B cell (primary cell): ENCODE data around the gene MINDY4B. TPM values are rescaled to one million over a fixed set of nuclear protein-coding genes. Genes with fewer than 3 reads are reported as not detected.

Experiments
- ATAC-seq: fragments of 200-7000 bp; cut with Tn5 transposase; one replicate; pipeline ENCODE4 v1.10.0; 2021; ENCODE audit warnings: low read depth, mild to moderate bottlenecking, moderate number of reproducible peaks, moderate library complexity
- CTCF ChIA-PET: fragments of 350-600 bp; sonication (Branson Sonifier 250); formaldehyde crosslinking; loops from one replicate; lab custom pipeline; 2021; ENCODE audit warnings: antibody characterized with exemption, inconsistent platforms; lab: Charles Lee
- POLR2A ChIA-PET: fragments of 350-600 bp; sonication (Branson Sonifier 250); formaldehyde crosslinking; loops from one replicate; lab custom pipeline; 2021; ENCODE audit warnings: antibody characterized with exemption; lab: Charles Lee
- DNase-seq: peaks from one replicate; pipeline ENCODE4 v3.0.0; 2013
- H2AFZ ChIP-seq: 2 replicates; pipeline ENCODE4 v1.6.1; 2012; ENCODE audit warnings: mild to moderate bottlenecking, low read depth, low read length; ENCODE audit not compliant: insufficient read depth, poor library complexity, severe bottlenecking
- H3K27ac ChIP-seq, 2 donors: 1 replicate in 1 of 2; 2 replicates in 1 of 2; pipeline ENCODE4 v1.5.1; 2012 to 2013; ENCODE audit warnings: low read length in 2 of 2, mild to moderate bottlenecking in 2 of 2, moderate library complexity in 1 of 2
- H3K27me3 ChIP-seq, 4 experiments: fragments of 200-600 bp in 1 of 4; sonication (generic) in 1 of 4; replicated peaks in 1 of 4; 1 replicate in 2 of 4; 2 replicates in 2 of 4; pipeline versions ENCODE4 v1.6.1 to v1.7.0; 2013 to 2016; ENCODE audit warnings: low read length in 3 of 4, mild to moderate bottlenecking in 2 of 4, mixed read lengths in 1 of 4, moderate library complexity in 1 of 4; ENCODE audit not compliant: insufficient read depth in 4 of 4, control insufficient read depth in 3 of 4; ENCODE audit errors: control extremely low read depth in 1 of 4
- H3K36me3 ChIP-seq, 2 experiments: replicated peaks in 1 of 2; 1 replicate in 1 of 2; 2 replicates in 1 of 2; pipeline versions ENCODE4 v1.6.1 to v1.7.1; 2013; ENCODE audit warnings: low read length in 1 of 2; ENCODE audit not compliant: insufficient read depth in 2 of 2, control insufficient read depth in 1 of 2; ENCODE audit errors: control extremely low read depth in 1 of 2, extremely low read depth in 1 of 2
- H3K4me1 ChIP-seq, 2 donors: fragments of 200-600 bp in 1 of 2; sonication (generic) in 1 of 2; 1 replicate in 1 of 2; 2 replicates in 1 of 2; pipeline versions ENCODE4 v1.5.1 to v1.6.1; 2013 to 2017; ENCODE audit warnings: low read length in 2 of 2; ENCODE audit not compliant: control insufficient read depth in 2 of 2, insufficient read depth in 2 of 2
- H3K4me2 ChIP-seq: replicated peaks from 2 replicates; pipeline ENCODE3; 2012; ENCODE audit warnings: mild to moderate bottlenecking, low read depth, low read length; ENCODE audit not compliant: poor library complexity, severe bottlenecking
- H3K4me3 ChIP-seq, 5 experiments: fragments of 200-600 bp in 1 of 5; sonication (generic) in 1 of 5; 1 replicate in 3 of 5; 2 replicates in 2 of 5; pipeline versions ENCODE4 v1.5.1 to v1.7.0; 2011 to 2016; ENCODE audit warnings: low read length in 4 of 5, mild to moderate bottlenecking in 4 of 5, low read depth in 2 of 5, control low read depth in 1 of 5, moderate library complexity in 1 of 5; ENCODE audit not compliant: insufficient read depth in 1 of 5; ENCODE audit errors: control extremely low read depth in 1 of 5, extremely low read depth in 1 of 5
- H3K79me2 ChIP-seq: fragments of 200-600 bp; sonication (generic); one replicate; pipeline ENCODE4 v1.6.0; 2016; ENCODE audit warnings: low read length; ENCODE audit not compliant: control insufficient read depth, insufficient read depth
- H3K9ac ChIP-seq: fragments of 200-600 bp; sonication (generic); 2 replicates; pipeline ENCODE4 v1.6.1; 2017; ENCODE audit warnings: mild to moderate bottlenecking, low read length, moderate library complexity
- H3K9me3 ChIP-seq, 3 donors: one replicate each; pipeline versions ENCODE4 v1.6.1 to v1.7.1; 2013; ENCODE audit warnings: low read length in 2 of 3; ENCODE audit not compliant: control insufficient read depth in 2 of 3, insufficient read depth in 1 of 3; ENCODE audit errors: control extremely low read depth in 1 of 3
- H4K20me1 ChIP-seq: 2 replicates; pipeline ENCODE4 v1.6.0; 2012; ENCODE audit warnings: mild to moderate bottlenecking, low read length; ENCODE audit not compliant: insufficient read depth, control insufficient read depth, poor library complexity, severe bottlenecking
- H3K27ac Mint-ChIP-seq: one replicate; pipeline ENCODE4 v1.8.0; 2021; ENCODE audit warnings: mixed read lengths
- H3K27me3 Mint-ChIP-seq: one replicate; pipeline ENCODE4 v1.8.0; 2021; ENCODE audit warnings: mixed read lengths
- H3K4me1 Mint-ChIP-seq: one replicate; pipeline ENCODE4 v1.8.0; 2021; ENCODE audit warnings: mixed read lengths
- H3K4me3 Mint-ChIP-seq: one replicate; pipeline ENCODE4 v1.8.0; 2021; ENCODE audit warnings: mixed read lengths
- H3K9me3 Mint-ChIP-seq: one replicate; pipeline ENCODE4 v1.8.0; 2022; ENCODE audit warnings: mixed read lengths; ENCODE audit not compliant: insufficient read depth
- CTCF ChIP-seq: fragments of 200-600 bp; IDR thresholded peaks from one replicate; pipeline ENCODE4 v1.8.0; 2022; ENCODE audit warnings: antibody characterized with exemption, mild to moderate bottlenecking
- EZH2 ChIP-seq: IDR thresholded peaks from 2 replicates; pipeline ENCODE4 v1.6.1; 2012; ENCODE audit warnings: borderline replicate concordance, low read depth, mild to moderate bottlenecking, moderate library complexity, low read length; ENCODE audit not compliant: insufficient read depth, poor library complexity, severe bottlenecking
- WGBS: methylation state at CpG from one replicate; pipeline ENCODE4 v1.1.5; 2013; ENCODE audit warnings: missing lambda C conversion rate; ENCODE audit not compliant: insufficient coverage; 5-methylcytosine and 5-hydroxymethylcytosine counted together
- intact Hi-C: fragments of 100-400 bp; cut with micrococcal nuclease; formaldehyde crosslinking; loops from one replicate; pipeline ENCODE4 v1.10.0; 2022
- polyA plus RNA-seq: library from polyadenylated mRNA; depleted of rRNA; stranded (reverse); fragments of >200 nt; gene quantifications from 2 replicates; pipeline ENCODE4 v1.2.3, GENCODE V29; 2012
- total RNA-seq, 2 donors: library from RNA; stranded (reverse); fragments of 120-200 nt in 1 of 2; gene quantifications; 1 replicate in 1 of 2; 2 replicates in 1 of 2; pipeline versions ENCODE4 v1.2.3 to v1.2.4, GENCODE V29; 2013 to 2022

Gene MINDY4B
- total and polyA plus RNA-seq, 2 donors (not counting 1 experiment from before 2014, with no cell fraction given), result not detected

DNA sequence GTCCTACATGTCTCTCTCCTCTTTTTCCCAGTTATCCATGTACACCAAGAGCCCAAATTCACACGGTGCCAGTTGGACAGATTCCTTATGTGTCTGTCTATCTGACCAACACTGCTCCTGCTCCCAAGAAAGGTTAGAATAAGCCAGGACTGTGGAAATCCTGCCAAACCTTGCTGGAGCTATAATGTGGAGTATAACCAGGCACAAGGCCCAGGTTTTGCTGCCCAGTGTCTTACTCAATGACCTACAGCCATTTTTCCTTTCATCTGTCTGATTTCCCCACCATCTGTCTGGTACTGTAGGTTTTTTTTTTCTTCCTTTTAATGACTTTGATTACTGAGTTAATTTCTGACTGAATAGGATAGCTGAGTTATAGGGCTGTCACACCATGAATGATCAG, 26.5 kb upstream of the MINDY4B start:
- CTCF ChIA-PET, result no interaction called here
- H3K27ac ChIP-seq, result no peak overlapping the region
- TF ChIP-seq EZH2 (no peak), CTCF (no peak)
- peaks cover 25% of the 10 kb centered on the region for H3K27me3 Mint-ChIP-seq
- POLR2A ChIA-PET, result no interaction called here
- no peak overlapping the region for H3K27ac Mint-ChIP-seq
- no peaks in the 10 kb centered on the region for H3K36me3 ChIP-seq
- H2AFZ ChIP-seq, result no peak overlapping the region
- 100% methylated on average over 1 of the region's 1 CpG for WGBS
- H3K4me1 ChIP-seq, result no peaks in the 10 kb centered on the region
- intact Hi-C loops, result no loop called here
- H3K4me3 Mint-ChIP-seq, result no peak overlapping the region
- H3K9ac ChIP-seq, result no peak overlapping the region
- DNase-seq (no peak), ATAC-seq (no peak)
- H3K9me3 ChIP-seq, result peaks cover 0 to 3% (median 0%) of the 10 kb centered on the region in 3 donors
- no peak overlapping the region for H3K4me3 ChIP-seq
- H3K79me2 ChIP-seq, result no peaks in the 10 kb centered on the region
- H3K4me1 Mint-ChIP-seq, result no peaks in the 10 kb centered on the region
- no peaks in the 10 kb centered on the region for H4K20me1 ChIP-seq
- H3K4me2 ChIP-seq, result no peak overlapping the region
- H3K27me3 ChIP-seq, result peaks cover 0 to 4% (median 0%) of the 10 kb centered on the region in 4 experiments
- H3K9me3 Mint-ChIP-seq, result no peaks in the 10 kb centered on the region

DNA sequence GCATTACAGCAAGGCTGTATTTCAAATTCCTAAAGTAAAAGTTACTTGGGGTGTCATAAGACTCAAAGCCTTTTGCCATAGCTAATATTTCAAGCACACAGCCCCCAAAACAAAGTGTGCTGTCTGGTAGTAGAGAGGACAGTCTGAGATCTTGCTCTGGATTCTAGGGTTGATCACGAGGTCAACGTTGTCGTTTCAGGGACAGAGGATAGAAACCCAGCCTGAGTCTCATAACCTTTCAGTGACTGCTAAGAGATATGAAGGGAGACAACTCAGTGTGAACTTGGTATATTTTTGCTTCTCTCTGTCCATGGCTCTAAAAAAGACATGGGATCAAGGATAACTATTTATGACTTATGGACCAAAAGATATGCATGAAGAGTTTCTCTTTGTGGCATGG, 25.6 kb upstream of the MINDY4B start:
- Histone ChIP-seq H3K27ac (no peak overlapping the region), H3K36me3 (no peaks in the 10 kb centered on the region), H3K79me2 (no peaks in the 10 kb centered on the region), H3K4me3 (no peak overlapping the region), H3K27me3 (peaks cover 0 to 4% (median 0%) of the 10 kb centered on the region in 4 experiments), H3K4me1 (peaks cover 5 to 6% of the 10 kb centered on the region in 2 donors), H3K4me2 (no peak overlapping the region), H2AFZ (no peak overlapping the region), H4K20me1 (no peaks in the 10 kb centered on the region), H3K9ac (no peak overlapping the region), H3K9me3 (no peaks in the 10 kb centered on the region)
- H3K4me3 Mint-ChIP-seq, result no peak overlapping the region
- ATAC-seq (no peak), DNase-seq (no peak)
- no peaks in the 10 kb centered on the region for H3K9me3 Mint-ChIP-seq
- ChIA-PET POLR2A (no interaction called here), CTCF (interaction anchor here (1.6 kb wide), 1 partner anchor 156 kb away, joined by 3 read pairs; no protein-coding TSS in a partner anchor)
- intact Hi-C loops, result no loop called here
- 50% methylated on average over 2 of the region's 3 CpGs for WGBS
- H3K4me1 Mint-ChIP-seq, result peaks cover 4% of the 10 kb centered on the region
- H3K27ac Mint-ChIP-seq, result no peak overlapping the region
- TF ChIP-seq EZH2 (no peak), CTCF (no peak)
- H3K27me3 Mint-ChIP-seq, result peaks cover 25% of the 10 kb centered on the region
